ENCODE measurements around the gene SPOCK2. TPM values are rescaled to one million over a fixed set of nuclear protein-coding genes. Genes with fewer than 3 reads are reported as not detected.

Gene SPOCK2
- total and polyA plus RNA-seq, 2 of the 13 experiments (the other 11 are each of a cell fraction or from before 2014, with no cell fraction given), result 8.6 to 30.6 TPM

DNA sequence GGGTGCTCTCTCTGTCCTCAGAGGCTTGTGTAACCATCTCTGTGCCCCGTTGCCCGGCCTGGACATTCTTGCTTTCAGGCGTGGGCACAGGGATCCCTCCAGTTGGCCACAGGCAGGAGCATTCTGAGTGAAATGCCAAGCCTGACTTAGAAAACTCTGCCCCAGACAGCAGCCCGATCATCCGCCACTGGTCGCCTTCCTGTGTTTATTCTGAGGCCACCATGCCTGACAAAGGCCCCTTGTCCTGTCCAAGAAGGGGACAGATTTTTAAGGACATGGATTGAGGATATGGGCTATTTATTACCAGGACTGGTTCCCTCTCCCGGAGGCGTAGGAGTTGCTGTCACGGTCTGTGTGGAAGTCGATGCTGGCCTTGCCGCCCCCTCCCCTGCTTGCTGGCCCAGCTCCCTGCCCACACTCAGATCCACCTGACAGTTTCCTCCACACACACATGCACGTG is 54.3 kb downstream of the SPOCK2 start (continued):
- TF ChIP-seq, protein P1, sequence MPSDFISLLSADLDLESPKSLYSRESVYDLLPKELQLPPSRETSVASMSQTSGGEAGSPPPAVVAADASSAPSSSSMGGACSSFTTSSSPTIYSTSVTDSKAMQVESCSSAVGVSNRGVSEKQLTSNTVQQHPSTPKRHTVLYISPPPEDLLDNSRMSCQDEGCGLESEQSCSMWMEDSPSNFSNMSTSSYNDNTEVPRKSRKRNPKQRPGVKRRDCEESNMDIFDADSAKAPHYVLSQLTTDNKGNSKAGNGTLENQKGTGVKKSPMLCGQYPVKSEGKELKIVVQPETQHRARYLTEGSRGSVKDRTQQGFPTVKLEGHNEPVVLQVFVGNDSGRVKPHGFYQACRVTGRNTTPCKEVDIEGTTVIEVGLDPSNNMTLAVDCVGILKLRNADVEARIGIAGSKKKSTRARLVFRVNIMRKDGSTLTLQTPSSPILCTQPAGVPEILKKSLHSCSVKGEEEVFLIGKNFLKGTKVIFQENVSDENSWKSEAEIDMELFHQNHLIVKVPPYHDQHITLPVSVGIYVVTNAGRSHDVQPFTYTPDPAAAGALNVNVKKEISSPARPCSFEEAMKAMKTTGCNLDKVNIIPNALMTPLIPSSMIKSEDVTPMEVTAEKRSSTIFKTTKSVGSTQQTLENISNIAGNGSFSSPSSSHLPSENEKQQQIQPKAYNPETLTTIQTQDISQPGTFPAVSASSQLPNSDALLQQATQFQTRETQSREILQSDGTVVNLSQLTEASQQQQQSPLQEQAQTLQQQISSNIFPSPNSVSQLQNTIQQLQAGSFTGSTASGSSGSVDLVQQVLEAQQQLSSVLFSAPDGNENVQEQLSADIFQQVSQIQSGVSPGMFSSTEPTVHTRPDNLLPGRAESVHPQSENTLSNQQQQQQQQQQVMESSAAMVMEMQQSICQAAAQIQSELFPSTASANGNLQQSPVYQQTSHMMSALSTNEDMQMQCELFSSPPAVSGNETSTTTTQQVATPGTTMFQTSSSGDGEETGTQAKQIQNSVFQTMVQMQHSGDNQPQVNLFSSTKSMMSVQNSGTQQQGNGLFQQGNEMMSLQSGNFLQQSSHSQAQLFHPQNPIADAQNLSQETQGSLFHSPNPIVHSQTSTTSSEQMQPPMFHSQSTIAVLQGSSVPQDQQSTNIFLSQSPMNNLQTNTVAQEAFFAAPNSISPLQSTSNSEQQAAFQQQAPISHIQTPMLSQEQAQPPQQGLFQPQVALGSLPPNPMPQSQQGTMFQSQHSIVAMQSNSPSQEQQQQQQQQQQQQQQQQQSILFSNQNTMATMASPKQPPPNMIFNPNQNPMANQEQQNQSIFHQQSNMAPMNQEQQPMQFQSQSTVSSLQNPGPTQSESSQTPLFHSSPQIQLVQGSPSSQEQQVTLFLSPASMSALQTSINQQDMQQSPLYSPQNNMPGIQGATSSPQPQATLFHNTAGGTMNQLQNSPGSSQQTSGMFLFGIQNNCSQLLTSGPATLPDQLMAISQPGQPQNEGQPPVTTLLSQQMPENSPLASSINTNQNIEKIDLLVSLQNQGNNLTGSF (CRISPR knock-in tag; IDR thresholded peaks at IDR 0.05), result no peak
- TF ChIP-seq, protein P2, sequence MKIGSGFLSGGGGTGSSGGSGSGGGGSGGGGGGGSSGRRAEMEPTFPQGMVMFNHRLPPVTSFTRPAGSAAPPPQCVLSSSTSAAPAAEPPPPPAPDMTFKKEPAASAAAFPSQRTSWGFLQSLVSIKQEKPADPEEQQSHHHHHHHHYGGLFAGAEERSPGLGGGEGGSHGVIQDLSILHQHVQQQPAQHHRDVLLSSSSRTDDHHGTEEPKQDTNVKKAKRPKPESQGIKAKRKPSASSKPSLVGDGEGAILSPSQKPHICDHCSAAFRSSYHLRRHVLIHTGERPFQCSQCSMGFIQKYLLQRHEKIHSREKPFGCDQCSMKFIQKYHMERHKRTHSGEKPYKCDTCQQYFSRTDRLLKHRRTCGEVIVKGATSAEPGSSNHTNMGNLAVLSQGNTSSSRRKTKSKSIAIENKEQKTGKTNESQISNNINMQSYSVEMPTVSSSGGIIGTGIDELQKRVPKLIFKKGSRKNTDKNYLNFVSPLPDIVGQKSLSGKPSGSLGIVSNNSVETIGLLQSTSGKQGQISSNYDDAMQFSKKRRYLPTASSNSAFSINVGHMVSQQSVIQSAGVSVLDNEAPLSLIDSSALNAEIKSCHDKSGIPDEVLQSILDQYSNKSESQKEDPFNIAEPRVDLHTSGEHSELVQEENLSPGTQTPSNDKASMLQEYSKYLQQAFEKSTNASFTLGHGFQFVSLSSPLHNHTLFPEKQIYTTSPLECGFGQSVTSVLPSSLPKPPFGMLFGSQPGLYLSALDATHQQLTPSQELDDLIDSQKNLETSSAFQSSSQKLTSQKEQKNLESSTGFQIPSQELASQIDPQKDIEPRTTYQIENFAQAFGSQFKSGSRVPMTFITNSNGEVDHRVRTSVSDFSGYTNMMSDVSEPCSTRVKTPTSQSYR (CRISPR knock-in tag; IDR thresholded peaks at IDR 0.05; ENCODE audit: borderline replicate concordance), result no peak
- TF ChIP-seq SOX5 (CRISPR knock-in tag; IDR thresholded peaks at IDR 0.05; ENCODE audit: borderline replicate concordance) (0 out of 2 replicates have a peak, but pooled peaks have one; percentile 6), ZSCAN20 (CRISPR knock-in tag; IDR thresholded peaks at IDR 0.05; ENCODE audit: borderline replicate concordance) (no peak), ZNF788 (CRISPR knock-in tag; IDR thresholded peaks at IDR 0.05; ENCODE audit: borderline replicate concordance) (peak; percentile 45; the same call in 1 of the 2 replicates), NFE2L2 (IDR thresholded peaks at IDR 0.05; ENCODE audit: low read length) (no peak), SNRNP70 (IDR thresholded peaks at IDR 0.05; ENCODE audit: low read depth, low read length) (no peak), BCL3 (CRISPR knock-in tag; IDR thresholded peaks at IDR 0.05) (no peak), HNRNPLL (IDR thresholded peaks at IDR 0.05; ENCODE audit: low read depth, low read length, poor library complexity, severe bottlenecking) (no peak), SIN3A (IDR thresholded peaks at IDR 0.05; ENCODE audit: borderline replicate concordance, low read depth, low read length) (no peak), ZNF776 (CRISPR knock-in tag; IDR thresholded peaks at IDR 0.05) (no peak)
- TF ChIP-seq, protein P3, sequence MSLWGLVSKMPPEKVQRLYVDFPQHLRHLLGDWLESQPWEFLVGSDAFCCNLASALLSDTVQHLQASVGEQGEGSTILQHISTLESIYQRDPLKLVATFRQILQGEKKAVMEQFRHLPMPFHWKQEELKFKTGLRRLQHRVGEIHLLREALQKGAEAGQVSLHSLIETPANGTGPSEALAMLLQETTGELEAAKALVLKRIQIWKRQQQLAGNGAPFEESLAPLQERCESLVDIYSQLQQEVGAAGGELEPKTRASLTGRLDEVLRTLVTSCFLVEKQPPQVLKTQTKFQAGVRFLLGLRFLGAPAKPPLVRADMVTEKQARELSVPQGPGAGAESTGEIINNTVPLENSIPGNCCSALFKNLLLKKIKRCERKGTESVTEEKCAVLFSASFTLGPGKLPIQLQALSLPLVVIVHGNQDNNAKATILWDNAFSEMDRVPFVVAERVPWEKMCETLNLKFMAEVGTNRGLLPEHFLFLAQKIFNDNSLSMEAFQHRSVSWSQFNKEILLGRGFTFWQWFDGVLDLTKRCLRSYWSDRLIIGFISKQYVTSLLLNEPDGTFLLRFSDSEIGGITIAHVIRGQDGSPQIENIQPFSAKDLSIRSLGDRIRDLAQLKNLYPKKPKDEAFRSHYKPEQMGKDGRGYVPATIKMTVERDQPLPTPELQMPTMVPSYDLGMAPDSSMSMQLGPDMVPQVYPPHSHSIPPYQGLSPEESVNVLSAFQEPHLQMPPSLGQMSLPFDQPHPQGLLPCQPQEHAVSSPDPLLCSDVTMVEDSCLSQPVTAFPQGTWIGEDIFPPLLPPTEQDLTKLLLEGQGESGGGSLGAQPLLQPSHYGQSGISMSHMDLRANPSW (CRISPR knock-in tag; IDR thresholded peaks at IDR 0.05; ENCODE audit: borderline replicate concordance), result no peak
- TF ChIP-seq, protein P4, sequence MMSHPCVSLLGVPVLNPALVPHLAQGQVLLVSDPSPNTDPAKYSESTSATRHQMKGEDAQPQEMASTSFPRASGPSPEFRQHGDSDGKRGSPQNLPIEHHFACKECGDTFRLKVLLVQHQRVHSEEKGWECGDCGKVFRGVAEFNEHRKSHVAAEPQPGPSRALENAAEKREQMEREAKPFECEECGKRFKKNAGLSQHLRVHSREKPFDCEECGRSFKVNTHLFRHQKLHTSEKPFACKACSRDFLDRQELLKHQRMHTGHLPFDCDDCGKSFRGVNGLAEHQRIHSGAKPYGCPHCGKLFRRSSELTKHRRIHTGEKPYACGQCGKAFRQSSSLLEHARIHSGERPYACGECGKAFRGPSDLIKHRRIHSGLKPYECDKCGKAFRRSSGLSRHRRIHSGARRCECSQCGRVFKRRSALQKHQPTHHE (CRISPR knock-in tag; IDR thresholded peaks at IDR 0.05; ENCODE audit: borderline replicate concordance), result no peak
- TF ChIP-seq, protein P5, sequence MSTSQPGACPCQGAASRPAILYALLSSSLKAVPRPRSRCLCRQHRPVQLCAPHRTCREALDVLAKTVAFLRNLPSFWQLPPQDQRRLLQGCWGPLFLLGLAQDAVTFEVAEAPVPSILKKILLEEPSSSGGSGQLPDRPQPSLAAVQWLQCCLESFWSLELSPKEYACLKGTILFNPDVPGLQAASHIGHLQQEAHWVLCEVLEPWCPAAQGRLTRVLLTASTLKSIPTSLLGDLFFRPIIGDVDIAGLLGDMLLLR (CRISPR knock-in tag; IDR thresholded peaks at IDR 0.05), result 0 out of 2 replicates have a peak, but pooled peaks have one; percentile 37

Measured in HepG2 (cell line).